ENCODE results near the gene LIPC. TPM values are rescaled to one million over a fixed set of nuclear protein-coding genes. Genes with fewer than 3 reads are reported as not detected.
A peak's percentile ranks its signal among the peaks of the same experiment; 100 is the strongest.

Gene LIPC
- total RNA-seq, 1 experiment from 2014 or later: not detected

GRCh38 chr15:58522391-58522790 lies 90.6 kb downstream of the LIPC start:
- Histone ChIP-seq H4K20me1 (ENCODE audit: insufficient read depth) (no peaks in the 10 kb centered on the region), H3K36me3 (ENCODE audit: control insufficient read depth in 1 of 2, insufficient read depth in 2 of 2, low read length in 2 of 2) (no peaks in the 10 kb centered on the region), H3K79me2 (ENCODE audit: insufficient read depth, low read length) (no peaks in the 10 kb centered on the region), H3K4me2 (ENCODE audit: low read length) (peak overlapping the region; percentile 51; the same call in 1 of the 2 replicates), H3K9me2 (ENCODE audit: insufficient read depth) (no peaks in the 10 kb centered on the region), H3K27me3 (ENCODE audit: insufficient read depth, low read length) (no peaks in the 10 kb centered on the region), H3K4me1 (ENCODE audit: control insufficient read depth in 1 of 2, insufficient read depth in 2 of 2, low read length in 2 of 2) (peaks cover 9 to 23% of the 10 kb centered on the region in 2 experiments; a peak in 3 of 4 replicates), H3K9ac (ENCODE audit: low read length) (no peak overlapping the region), H3K9me3 (ENCODE audit: control insufficient read depth in 1 of 2, insufficient read depth in 1 of 2, low read depth in 1 of 2, low read length in 2 of 2) (no peaks in the 10 kb centered on the region), H2AFZ (ENCODE audit: low read depth, low read length, poor library complexity, severe bottlenecking) (no peak overlapping the region), H3K4me3 (replicated peaks in 1 of 2; ENCODE audit: low read depth in 1 of 2, low read length in 2 of 2) (no peak overlapping the region), H3K27ac (ENCODE audit: low read depth, low read length) (no peak overlapping the region)
- BruUV-seq (replicated peaks): no TSS peak
- ChIA-PET CTCF (no interaction called here), POLR2A (no interaction called here), RAD21 (ENCODE audit: low non-redundant PET in 1 of 2, low total read pairs in 2 of 2, uncharacterized antibody in 2 of 2, unreplicated experiment in 2 of 2) (no interaction called here)
- intact Hi-C loops (cut with micrococcal nuclease): no loop called here
- DNase-seq (ENCODE audit: low read depth, low spot score): no peak
- no peak for ATAC-seq
- TF ChIP-seq ZFX (IDR thresholded peaks at IDR 0.05) (no peak), ATF3 (IDR thresholded peaks at IDR 0.05) (no peak), CTCF (IDR thresholded peaks at IDR 0.05 in 2 of 3, conservative IDR thresholded peaks at IDR 0.05 in 1 of 3; ENCODE audit: borderline replicate concordance in 1 of 3, insufficient read depth in 1 of 3, low read depth in 2 of 3, low read length in 2 of 3) (no peak)

GRCh38 chr15:58522865-58523264 lies 91.1 kb downstream of the LIPC start:
- H3K27me3 ChIP-seq (ENCODE audit: insufficient read depth, low read length): no peaks in the 10 kb centered on the region
- POLR2A ChIA-PET: interaction anchor here (1.1 kb wide), 1 partner anchor 26 kb away, joined by 3 read pairs; no protein-coding TSS in a partner anchor
- H3K4me2 ChIP-seq (ENCODE audit: low read length): no peak overlapping the region
- CTCF ChIA-PET: no interaction called here
- DNase-seq (ENCODE audit: low read depth, low spot score): no peak
- no peak overlapping the region for H3K4me3 ChIP-seq (replicated peaks in 1 of 2; ENCODE audit: low read depth in 1 of 2, low read length in 2 of 2)
- no peaks in the 10 kb centered on the region for H3K79me2 ChIP-seq (ENCODE audit: insufficient read depth, low read length)
- RAD21 ChIA-PET (ENCODE audit: low non-redundant PET in 1 of 2, low total read pairs in 2 of 2, uncharacterized antibody in 2 of 2, unreplicated experiment in 2 of 2): no interaction called here
- no peak for ATAC-seq
- H3K27ac ChIP-seq (ENCODE audit: low read depth, low read length): no peak overlapping the region
- H2AFZ ChIP-seq (ENCODE audit: low read depth, low read length, poor library complexity, severe bottlenecking): no peak overlapping the region
- BruUV-seq (replicated peaks): no TSS peak
- no peaks in the 10 kb centered on the region for H3K36me3 ChIP-seq (ENCODE audit: control insufficient read depth in 1 of 2, insufficient read depth in 2 of 2, low read length in 2 of 2)
- H3K9me2 ChIP-seq (ENCODE audit: insufficient read depth): no peaks in the 10 kb centered on the region
- H3K9ac ChIP-seq (ENCODE audit: low read length): no peak overlapping the region
- H3K4me1 ChIP-seq (ENCODE audit: control insufficient read depth in 1 of 2, insufficient read depth in 2 of 2, low read length in 2 of 2): peaks cover 9 to 23% of the 10 kb centered on the region in 2 experiments; a peak in 3 of 4 replicates
- intact Hi-C loops (cut with micrococcal nuclease): no loop called here
- H3K9me3 ChIP-seq (ENCODE audit: control insufficient read depth in 1 of 2, insufficient read depth in 1 of 2, low read depth in 1 of 2, low read length in 2 of 2): no peaks in the 10 kb centered on the region
- H4K20me1 ChIP-seq (ENCODE audit: insufficient read depth): no peaks in the 10 kb centered on the region
- no peak for TF ChIP-seq POLR2A (IDR thresholded peaks at IDR 0.05; ENCODE audit: borderline replicate concordance, extremely low read depth, insufficient read depth, insufficient read length)
- no peak for TF ChIP-seq SP1 (IDR thresholded peaks at IDR 0.05; ENCODE audit: low read depth)
- no peak for TF ChIP-seq CTCF (IDR thresholded peaks at IDR 0.05 in 2 of 3, conservative IDR thresholded peaks at IDR 0.05 in 1 of 3; ENCODE audit: borderline replicate concordance in 1 of 3, insufficient read depth in 1 of 3, low read depth in 2 of 3, low read length in 2 of 3)
- no peak for TF ChIP-seq EZH2 (IDR thresholded peaks at IDR 0.05)
- no peak for TF ChIP-seq REST (IDR thresholded peaks at IDR 0.05; ENCODE audit: low read depth)
- TF ChIP-seq ATF3 (IDR thresholded peaks at IDR 0.05): no peak
